GM12892 (cell line): ENCODE results near the gene PDE10A.
"Not testable (repeated sequence)": the region's sequence is repeated elsewhere in the genome, so short reads cannot be mapped to it uniquely, and the experiment has no call there.

Experiments
- POLR2A ChIP-seq: IDR thresholded peaks from 2 replicates; pipeline ENCODE4 v1.6.1; 2011; ENCODE audit warnings: low read depth, low read length, control low read depth
- TAF1 ChIP-seq: IDR thresholded peaks from 2 replicates; pipeline ENCODE4 v1.6.1; 2011; ENCODE audit warnings: low read depth, mild to moderate bottlenecking, control low read depth, low read length, borderline replicate concordance

- not testable (repeated sequence) for TF ChIP-seq TAF1, POLR2A
Measured at GRCh38 chr6:165592947-165593346, 70.1 kb downstream of the PDE10A start.
